HFF-Myc (cell line): ENCODE data around the gene SCAPER.

Experiments used
- DNase-seq: peaks from one replicate; pipeline ENCODE4 v3.0.0-alpha.2; 2011; ENCODE audit warnings: low read depth; ENCODE audit errors: extremely low read depth
- H3K4me3 ChIP-seq: replicated peaks from 2 replicates; pipeline ENCODE4 v1.5.1; 2011; ENCODE audit warnings: low read depth, mild to moderate bottlenecking, control low read depth, low read length
- TF ChIP-seq, protein P1 (sequence below): IDR thresholded peaks from 2 replicates; pipeline ENCODE4 v1.5.1; 2012; ENCODE audit warnings: mild to moderate bottlenecking, low read depth, low read length, control low read depth; ENCODE audit errors: missing control alignments

The SCAPER gene

DNA sequence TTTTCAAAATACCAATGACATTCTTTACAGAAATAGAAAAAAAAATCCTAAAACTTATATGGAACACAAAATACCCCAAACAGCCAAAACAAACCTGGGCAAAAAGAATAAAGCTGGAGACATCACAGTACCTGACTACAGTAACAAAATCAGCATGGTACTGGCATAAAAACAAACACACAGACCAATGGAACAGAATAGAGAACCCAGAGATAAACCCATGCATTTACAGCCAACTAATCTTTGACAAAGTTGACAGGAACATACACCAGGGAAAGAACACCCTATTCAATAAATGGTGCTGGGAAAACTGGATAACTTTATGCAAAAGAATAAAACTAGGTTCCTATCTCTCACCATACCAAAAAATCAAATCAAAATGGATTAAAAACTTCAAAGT lies 36.4 kb downstream of the SCAPER start:
- no peak for DNase-seq
- H3K4me3 ChIP-seq = no peak overlapping the region
- TF ChIP-seq, protein P1, sequence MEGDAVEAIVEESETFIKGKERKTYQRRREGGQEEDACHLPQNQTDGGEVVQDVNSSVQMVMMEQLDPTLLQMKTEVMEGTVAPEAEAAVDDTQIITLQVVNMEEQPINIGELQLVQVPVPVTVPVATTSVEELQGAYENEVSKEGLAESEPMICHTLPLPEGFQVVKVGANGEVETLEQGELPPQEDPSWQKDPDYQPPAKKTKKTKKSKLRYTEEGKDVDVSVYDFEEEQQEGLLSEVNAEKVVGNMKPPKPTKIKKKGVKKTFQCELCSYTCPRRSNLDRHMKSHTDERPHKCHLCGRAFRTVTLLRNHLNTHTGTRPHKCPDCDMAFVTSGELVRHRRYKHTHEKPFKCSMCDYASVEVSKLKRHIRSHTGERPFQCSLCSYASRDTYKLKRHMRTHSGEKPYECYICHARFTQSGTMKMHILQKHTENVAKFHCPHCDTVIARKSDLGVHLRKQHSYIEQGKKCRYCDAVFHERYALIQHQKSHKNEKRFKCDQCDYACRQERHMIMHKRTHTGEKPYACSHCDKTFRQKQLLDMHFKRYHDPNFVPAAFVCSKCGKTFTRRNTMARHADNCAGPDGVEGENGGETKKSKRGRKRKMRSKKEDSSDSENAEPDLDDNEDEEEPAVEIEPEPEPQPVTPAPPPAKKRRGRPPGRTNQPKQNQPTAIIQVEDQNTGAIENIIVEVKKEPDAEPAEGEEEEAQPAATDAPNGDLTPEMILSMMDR = no peak

DNA sequence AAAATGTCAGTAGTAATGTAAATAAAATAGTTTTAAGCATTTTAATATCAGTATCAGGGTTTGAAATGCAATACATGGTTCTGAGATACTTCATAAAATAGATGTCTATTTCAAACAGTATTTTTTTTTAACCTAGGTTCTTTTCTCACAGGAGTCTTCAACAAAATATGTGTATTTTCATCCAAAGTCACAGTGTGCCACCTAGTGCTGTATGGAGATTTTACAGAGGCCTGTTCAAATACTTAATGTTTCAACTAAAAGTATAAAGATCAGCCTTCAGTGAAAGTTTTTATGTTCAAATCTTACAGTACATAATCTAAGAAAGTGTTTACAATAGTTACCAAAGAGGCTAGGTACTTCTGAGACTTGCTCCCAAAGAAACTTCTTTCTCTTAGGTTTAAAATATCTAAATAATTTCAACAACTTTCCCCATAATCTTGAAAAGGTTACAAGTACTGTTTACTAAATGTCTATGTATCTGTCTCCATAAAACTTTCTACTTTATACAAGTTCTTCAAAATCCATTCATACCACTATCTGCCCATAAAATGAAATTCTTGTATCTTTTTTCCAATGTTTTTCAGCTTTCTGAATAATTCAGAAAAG lies 38.3 kb downstream of the SCAPER start:
- peak; percentile 19 for DNase-seq
- no peak overlapping the region for H3K4me3 ChIP-seq
- TF ChIP-seq, protein P1 = peak; percentile 25

DNA sequence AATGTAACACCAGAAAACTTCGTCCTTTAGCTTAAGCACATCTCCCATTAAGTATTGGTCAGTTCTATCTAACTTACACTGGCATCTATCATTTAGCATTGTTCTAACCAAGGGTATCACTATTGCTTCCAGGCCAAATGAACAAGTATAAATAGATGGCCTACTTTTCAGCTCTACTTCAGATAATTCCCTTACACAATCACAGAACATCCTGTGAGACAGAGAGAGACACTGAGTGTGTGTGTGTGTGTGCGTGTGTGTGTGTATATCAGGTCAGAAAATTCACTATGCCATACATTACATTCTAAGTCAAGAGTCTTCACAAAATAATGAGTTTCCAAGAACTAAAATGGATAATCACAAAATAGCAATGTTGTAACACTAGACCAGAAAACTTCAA lies 39.1 kb downstream of the SCAPER start:
- H3K4me3 ChIP-seq = no peak overlapping the region
- TF ChIP-seq, protein P1 = no peak
- DNase-seq = no peak

DNA sequence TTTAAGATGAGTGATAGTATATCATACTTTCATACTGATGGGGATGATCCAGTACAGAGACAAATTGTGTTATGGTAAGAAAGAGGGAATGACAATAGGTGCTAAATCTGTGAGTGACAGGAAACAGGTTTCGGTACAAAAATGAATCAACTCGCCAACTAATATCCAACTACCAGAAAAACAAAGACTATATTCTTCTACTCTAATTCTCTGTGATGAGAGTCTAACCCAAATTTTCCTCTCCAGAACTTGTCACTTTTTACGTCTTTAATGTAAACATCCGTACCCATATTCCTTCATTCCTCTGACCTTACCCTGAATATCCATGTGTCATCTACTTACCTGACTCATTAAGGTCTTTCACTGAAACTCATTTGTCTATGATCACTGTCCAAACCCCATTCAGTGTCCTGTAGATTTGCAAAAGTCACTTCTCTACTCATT lies 39.6 kb downstream of the SCAPER start:
- no peak for DNase-seq
- no peak overlapping the region for H3K4me3 ChIP-seq
- TF ChIP-seq, protein P1 = no peak

DNA sequence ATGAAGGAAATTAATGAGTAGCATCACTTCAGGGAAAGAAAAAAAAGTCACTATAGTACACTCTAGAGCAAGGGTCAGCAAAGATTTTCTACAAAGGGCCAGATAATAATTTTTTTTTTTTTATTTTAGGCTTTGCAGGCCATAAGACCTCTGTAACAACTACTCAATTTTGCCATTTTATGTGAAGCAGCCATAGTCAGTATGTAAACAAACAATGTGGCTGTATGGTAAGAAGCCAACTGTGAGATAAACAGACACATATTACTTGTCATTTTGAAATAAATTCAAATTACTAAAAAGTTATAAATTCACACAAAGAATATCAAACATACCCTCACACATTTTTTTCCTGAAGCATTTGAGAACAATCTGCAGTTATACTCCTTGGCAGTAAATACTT lies 40.6 kb downstream of the SCAPER start:
- no peak for DNase-seq
- TF ChIP-seq, protein P1 = no peak
- no peak overlapping the region for H3K4me3 ChIP-seq

DNA sequence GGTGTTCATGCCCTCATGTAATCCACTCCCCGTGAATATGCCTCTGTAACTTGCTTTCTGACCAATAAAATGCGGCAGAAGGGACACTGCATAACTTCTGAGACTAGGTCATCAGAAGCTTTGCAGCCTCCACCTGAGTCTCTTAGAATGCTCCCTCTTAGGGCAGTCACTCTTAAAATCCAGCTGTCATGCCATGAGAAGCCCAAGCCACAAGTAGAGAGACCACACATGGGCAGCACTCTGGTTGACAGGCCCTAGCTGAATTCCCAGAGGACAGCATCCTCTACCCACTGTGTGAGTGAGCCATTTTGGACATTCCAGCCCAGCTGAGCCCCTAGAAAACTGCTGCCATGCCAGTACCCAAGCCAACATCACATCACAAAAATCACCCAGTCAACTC lies 41.4 kb downstream of the SCAPER start:
- H3K4me3 ChIP-seq = no peak overlapping the region
- DNase-seq = no peak
- TF ChIP-seq, protein P1 = no peak

DNA sequence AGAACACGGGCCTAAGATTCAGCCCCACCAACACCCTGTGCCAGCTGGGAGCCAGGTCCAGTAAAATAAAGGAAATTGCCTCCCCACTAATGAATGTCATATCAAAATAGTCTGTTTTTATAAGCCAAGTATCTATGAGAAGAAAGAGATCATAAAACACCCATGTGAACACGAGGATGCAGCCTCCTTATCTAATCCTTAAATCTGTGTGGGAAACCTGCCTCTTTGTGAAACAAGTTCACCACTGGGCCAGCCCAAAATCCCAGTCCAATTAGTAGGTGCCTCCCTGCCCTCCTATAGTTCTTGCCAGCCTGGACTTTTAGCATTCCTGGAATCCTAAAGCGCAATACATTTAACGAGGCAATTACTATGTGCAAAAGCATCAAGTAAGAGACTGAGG lies 42.0 kb downstream of the SCAPER start:
- no peak for DNase-seq
- TF ChIP-seq, protein P1 = no peak
- H3K4me3 ChIP-seq = no peak overlapping the region
